HepG2 (cell line): ENCODE results near the gene GARIN5A. TPM values are rescaled to one million over a fixed set of nuclear protein-coding genes. Genes with fewer than 3 reads are reported as not detected.

Source experiments
- ARNT2 ChIP-seq: sonication (generic); formaldehyde crosslinking; IDR thresholded peaks from 2 replicates; pipeline ENCODE4 v1.8.0; 2022; ENCODE audit warnings: mild to moderate bottlenecking, low read depth, missing genetic modification reagents, moderate library complexity
- ATF5 ChIP-seq: sonication (generic); formaldehyde crosslinking; IDR thresholded peaks from 2 replicates; pipeline ENCODE4 v1.4.0; 2020; ENCODE audit warnings: mild to moderate bottlenecking, low read depth, missing genetic modification reagents
- HNRNPH1 ChIP-seq: fragments of 200-400 bp; formaldehyde crosslinking; optimal IDR thresholded peaks from 2 replicates; pipeline ENCODE3; 2017; ENCODE audit warnings: mild to moderate bottlenecking, low read depth, low read length
- JUN ChIP-seq: sonication (generic); formaldehyde crosslinking; IDR thresholded peaks from 2 replicates; pipeline ENCODE4 v1.4.0; 2020; ENCODE audit warnings: mild to moderate bottlenecking, missing genetic modification reagents
- SALL1 ChIP-seq: sonication (generic); formaldehyde crosslinking; IDR thresholded peaks from 2 replicates; pipeline ENCODE4 v1.8.0; 2022; ENCODE audit warnings: mild to moderate bottlenecking, missing genetic modification reagents
- TAF1 ChIP-seq: sonication (generic); formaldehyde crosslinking; IDR thresholded peaks from 2 replicates; pipeline ENCODE4 v1.4.0; 2020; ENCODE audit warnings: missing genetic modification reagents
- THYN1 ChIP-seq: sonication (generic); formaldehyde crosslinking; IDR thresholded peaks from 2 replicates; pipeline ENCODE4 v1.8.1; 2023; ENCODE audit warnings: low read depth, mild to moderate bottlenecking, moderate library complexity, missing genetic modification reagents, borderline replicate concordance
- ZBTB26 ChIP-seq: IDR thresholded peaks from 2 replicates; pipeline ENCODE4 v1.6.1; 2016; ENCODE audit warnings: missing compliant biosample characterization, missing genetic modification reagents, borderline replicate concordance
- ZHX2 ChIP-seq, 2 experiments: sonication (generic) in 1 of 2; formaldehyde crosslinking in 1 of 2; IDR thresholded peaks; 2 replicates each; pipeline versions ENCODE4 v1.6.1 to v1.9.0; 2014 to 2022; ENCODE audit warnings: antibody characterized with exemption in 1 of 2, borderline replicate concordance in 1 of 2, inconsistent platforms in 1 of 2, low read depth in 1 of 2, missing genetic modification reagents in 1 of 2
- ZNF550 ChIP-seq: sonication (generic); formaldehyde crosslinking; IDR thresholded peaks from 2 replicates; pipeline ENCODE4 v1.4.0; 2020; ENCODE audit warnings: mild to moderate bottlenecking, missing genetic modification reagents, borderline replicate concordance
- ZNF878 ChIP-seq: sonication (generic); formaldehyde crosslinking; IDR thresholded peaks from 2 replicates; pipeline ENCODE4 v1.8.1; 2023; ENCODE audit warnings: mild to moderate bottlenecking, missing genetic modification reagents, moderate library complexity
- polyA plus RNA-seq, 8 experiments: library from polyadenylated mRNA; depleted of rRNA in 3 of 8; stranded (reverse) in 7 of 8; unstranded in 1 of 8; fragments of >200 nt; fragmentation: Illumina TruSeq in 4 of 8; extraction: Trizol in 4 of 8; gene quantifications; 2 replicates each; pipeline versions ENCODE4 v1.2.1 to v1.2.3, GENCODE V29; 2011 to 2016; ENCODE audit warnings: low read depth in 4 of 8, missing spikeins in 1 of 8, mixed read lengths in 1 of 8; ENCODE audit not compliant: insufficient read depth in 1 of 8
- total RNA-seq, 5 experiments: library from RNA; depleted of rRNA; stranded (reverse); fragments of >200 nt; fragmentation: Illumina TruSeq; extraction: Trizol; gene quantifications; 2 replicates each; pipeline ENCODE4 v1.2.3, GENCODE V29; 2016; ENCODE audit warnings: low read depth in 1 of 5

GARIN5A gene
- total and polyA plus RNA-seq, 2 of the 13 experiments (the other 11 are each of a cell fraction or from before 2014, with no cell fraction given), result not detected

- TF ChIP-seq TAF1 (CRISPR knock-in tag), result peak; percentile 25; the same call in 1 of the 2 replicates
- TF ChIP-seq ZHX2 (IDR thresholded peaks at IDR 0.05; ENCODE audit: low read depth), result no peak
- TF ChIP-seq ZHX2 (CRISPR knock-in tag; IDR thresholded peaks at IDR 0.05; ENCODE audit: borderline replicate concordance), result no peak
- no peak for TF ChIP-seq HNRNPH1
- 0 out of 2 replicates have a peak, but pooled peaks have one; percentile 35 for TF ChIP-seq ZBTB26 (CRISPR knock-in tag)
- TF ChIP-seq ARNT2, result no peak
- TF ChIP-seq ATF5, result no peak
- peak; percentile 77 for TF ChIP-seq SALL1 (CRISPR knock-in tag)
- TF ChIP-seq THYN1, result no peak
- no peak for TF ChIP-seq JUN (CRISPR knock-in tag)
- no peak for TF ChIP-seq ZNF878 (CRISPR knock-in tag)
- no peak for TF ChIP-seq ZNF550
Observed at GRCh38 chr19:50431343-50432220, 45.1 kb downstream of the GARIN5A start (continued).
